ENCODE data around the gene FOXO6.

FOXO6 gene

DNA sequence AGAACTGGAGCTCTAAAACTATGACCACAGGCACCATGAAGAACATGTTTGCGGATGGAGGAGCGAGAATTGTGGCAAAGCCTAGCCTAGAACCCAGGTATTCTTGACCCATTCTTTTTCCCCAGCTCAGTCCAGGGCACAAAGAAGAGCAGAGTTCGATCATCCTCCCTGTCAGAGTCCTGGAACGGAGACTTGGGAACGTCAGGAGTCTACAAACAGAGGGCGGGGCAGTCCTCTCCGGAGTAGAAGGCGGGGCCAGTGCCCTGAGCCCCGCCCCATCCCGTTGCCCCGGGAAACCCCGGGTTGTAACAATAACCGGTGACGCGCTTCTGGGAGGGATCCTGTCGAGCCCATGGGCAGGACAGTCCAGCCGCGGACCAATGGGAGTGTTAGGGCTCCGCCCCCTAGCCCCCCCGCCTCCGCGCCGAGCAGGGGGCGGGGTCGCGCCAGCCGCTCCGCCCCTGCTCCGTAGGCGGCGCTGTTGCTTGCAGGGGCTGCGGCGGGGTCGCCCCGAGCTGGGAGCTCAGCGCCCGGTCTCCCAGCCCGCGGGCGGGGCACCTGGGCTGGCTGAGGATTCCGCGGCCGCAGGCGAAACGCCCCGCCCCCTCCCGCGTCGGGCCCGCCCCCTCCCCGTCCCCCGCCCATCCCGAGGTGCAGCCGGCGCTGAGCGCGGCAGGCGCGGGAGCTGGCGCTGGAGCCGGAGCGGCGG is at the start of gene FOXO6:
Gene FOXO6 (plus strand): TSS at position 649 of the 709 bp plus-strand sequence.
- DNase-seq (ENCODE audit: low read depth) = peak; percentile 93

DNA sequence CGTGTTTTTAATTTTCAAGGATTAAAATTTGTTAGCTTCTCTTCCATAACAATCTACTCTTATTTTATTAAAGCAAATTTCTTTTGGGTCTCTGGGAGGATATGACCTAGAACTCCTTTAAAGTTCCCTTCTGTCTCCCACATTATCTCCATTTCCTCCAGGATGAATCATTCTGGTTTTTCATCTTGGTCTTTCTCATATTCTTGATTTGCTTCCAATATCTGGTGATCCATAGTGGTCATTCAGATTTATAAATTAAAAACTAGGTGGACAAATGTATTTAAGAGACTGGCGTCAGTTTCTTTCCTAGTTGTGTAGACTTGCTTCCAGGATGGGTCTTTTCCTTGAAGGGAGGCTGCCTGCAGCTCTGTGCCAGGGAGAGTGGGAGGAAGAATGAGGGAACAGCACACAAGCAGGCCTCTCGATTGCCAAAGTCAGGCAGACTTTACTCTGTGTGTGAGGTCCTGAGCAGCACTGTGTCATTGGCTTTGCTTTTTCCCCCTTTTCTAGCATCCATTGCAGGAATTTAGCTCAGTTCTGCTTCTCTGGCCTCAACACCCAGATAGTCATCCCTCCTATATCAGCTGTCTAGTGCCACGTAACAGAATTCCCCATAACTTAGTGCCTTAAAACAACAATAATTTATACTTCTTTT is 48.1 kb upstream of the FOXO6 start:
- no peak for DNase-seq (ENCODE audit: low read depth)

DNA sequence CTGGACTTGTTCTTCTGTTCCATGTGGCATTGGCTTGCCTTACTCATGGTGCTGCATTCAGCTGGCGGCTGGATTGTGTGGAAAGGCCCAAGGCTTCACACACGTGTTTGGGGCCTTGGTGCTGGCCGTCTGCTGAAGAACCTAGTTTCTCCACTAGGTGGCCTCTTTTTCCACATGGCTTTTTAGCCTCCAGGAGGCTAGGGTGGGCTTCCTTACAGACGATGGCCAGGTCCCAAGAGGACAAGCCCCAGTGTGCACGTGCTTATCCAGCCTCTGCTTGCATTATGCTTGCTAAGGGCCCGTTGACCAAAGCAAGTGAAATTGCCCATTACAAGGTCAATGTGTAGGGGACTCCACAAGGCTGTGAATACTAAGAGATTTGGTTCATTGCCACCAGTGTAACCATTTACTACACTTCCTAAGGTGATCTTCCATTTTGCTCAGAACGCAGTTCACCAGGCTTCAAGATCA is 47.5 kb upstream of the FOXO6 start:
- peak; percentile 14 for DNase-seq (ENCODE audit: low read depth)

DNA sequence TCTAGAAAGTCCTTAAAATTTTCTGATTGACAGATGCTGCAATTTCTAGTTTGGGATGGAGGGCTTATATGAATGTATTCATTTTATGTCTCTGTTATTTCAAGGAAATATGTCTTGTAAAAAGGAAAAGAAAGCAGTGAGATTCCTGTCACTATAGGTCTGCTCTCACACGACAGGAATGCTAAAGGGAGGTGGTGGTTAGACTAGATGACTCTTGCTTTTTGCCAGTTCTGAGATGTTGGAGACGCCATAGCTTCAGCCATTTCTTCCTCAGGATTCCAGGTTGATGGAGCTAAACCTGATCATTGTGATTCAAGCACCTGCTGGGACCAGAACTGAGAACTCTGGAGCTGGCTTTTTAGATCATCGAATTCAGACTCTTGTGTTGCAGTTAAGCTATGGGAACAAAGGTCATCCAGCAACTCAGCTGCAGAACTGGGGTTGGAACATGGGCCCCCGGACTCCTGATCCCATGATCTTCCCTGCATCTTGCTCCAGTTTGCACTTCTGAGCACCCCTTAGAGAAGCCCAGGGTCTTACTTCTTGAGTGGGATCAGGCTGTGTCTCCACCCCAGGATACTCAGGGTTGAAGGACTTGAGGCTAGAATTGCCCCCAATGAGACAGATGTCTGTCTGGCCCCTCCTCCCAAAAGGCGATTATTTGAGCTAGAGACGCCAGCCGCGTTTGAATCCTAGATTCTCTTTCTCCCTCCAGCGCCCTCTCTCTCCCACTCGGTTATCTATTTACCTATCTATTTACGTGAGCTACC is 46.7 kb upstream of the FOXO6 start:
- no peak for DNase-seq (ENCODE audit: low read depth)

DNA sequence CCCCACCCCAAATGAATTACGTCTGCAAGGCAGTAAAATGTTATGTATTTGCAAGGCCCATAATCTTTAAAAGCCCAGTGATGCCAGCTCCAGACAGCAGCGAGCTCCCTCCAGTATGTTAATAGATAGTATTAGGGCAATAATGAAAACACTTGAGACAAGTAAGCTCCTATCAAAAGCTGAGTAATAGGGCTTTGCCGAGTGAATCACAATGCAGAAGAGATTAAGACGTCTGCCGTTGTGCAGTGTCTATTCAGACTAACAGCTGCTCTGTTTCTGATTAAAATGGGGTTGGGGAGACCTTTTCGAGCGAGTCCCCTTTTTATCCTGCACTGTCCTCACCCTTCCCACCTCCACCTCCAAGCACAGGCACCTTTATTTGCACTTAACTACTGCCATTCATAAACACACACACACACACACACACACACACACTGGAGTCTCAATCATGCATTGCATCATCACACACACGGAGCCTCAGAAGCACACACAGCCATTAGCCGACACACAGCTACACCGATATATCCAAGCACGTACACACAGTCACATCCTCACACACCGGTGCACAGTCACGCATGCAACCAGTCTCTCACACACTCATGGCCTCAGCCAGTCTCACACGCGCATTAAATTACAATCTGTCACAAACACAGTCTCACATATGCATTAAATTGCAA is 46.0 kb upstream of the FOXO6 start:
- DNase-seq (ENCODE audit: low read depth) = no peak

DNA sequence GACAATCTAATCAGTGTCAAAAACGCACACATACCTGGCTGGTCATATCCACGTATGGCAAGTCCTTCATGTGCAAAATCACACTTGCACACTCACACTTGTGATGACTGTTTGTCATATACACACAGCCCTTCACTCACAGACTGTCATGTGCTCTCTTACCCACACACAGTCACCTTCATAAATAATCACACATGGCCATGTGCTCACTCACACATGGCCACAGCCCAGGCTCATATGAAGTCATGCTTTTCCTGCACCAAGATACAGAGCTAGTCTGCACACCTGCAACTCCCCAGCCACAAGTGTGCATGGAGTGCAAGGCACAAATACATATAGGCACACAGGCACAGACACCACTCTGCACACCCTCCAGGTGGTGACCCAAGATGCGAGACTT is 45.4 kb upstream of the FOXO6 start:
- no peak for DNase-seq (ENCODE audit: low read depth)

DNA sequence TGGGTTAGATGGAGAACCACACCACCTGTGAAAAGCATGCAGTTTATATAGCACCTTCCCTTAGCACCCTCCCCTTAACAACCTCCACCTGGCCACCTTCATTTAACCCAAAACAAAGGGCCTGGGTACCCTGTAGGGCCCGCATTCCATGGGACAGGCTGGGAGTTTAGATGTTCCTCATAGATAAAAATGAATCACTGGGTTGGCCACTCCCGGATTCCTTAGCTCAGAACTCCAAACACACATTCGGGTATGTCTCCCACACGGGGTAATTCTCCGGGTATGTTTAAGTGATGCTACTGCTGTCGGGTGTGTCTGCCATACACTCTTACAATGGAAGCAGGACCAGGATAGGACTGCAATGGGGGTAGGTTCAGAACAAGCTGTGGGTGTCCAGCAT is 43.9 kb upstream of the FOXO6 start:
- no peak for DNase-seq (ENCODE audit: low read depth)

DNA sequence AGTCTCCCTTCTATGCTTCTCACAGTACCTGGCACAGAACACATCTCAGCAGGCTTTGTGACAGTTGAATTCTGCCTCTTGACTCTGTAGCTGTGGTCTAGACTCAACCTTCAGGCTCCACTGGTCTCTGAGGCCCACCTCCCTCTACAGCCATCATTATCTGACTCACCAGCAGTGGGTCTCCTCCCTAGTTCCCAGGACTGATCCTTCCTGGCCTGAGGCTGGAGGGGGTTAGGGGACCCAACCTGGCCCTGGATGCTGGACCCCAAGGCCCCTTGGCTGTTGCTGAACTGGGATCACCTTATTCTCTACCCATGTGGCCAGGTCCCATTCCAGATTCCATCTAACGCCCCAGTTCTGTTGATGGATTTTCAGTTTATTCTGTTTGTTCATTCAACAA is 43.1 kb upstream of the FOXO6 start:
- DNase-seq (ENCODE audit: low read depth) = no peak

DNA sequence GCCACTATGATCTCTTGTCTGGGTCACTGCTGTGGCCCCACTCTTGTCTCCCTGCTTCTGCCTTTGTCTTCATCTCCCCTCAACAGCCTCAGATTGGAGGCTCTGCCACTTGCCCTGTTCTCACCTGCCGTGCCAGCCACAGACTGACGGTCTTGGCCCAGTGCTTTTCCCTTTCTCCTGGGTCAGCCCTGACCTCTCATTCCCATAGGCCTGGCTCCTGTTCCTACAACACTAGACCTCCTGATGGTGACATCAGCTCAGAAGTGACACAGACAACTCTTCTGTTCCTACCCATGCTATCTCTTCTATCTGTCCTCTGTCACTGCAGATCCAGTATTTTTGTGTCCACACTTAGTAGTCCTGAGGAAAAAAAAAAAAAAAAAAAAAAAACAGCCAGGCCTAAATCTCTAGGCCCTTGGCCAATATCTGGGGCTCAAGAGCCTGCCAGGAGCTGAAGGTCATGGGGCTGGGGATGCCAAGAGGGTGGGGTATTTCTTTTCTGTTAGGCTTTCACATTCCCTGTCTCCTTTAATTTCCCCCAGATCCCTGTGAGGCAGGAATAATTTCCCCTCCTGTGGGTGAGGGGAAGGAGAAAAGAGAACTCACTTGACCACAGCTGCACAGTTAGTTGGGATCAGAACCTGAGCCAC is 42.0 kb upstream of the FOXO6 start:
- DNase-seq (ENCODE audit: low read depth) = no peak

DNA sequence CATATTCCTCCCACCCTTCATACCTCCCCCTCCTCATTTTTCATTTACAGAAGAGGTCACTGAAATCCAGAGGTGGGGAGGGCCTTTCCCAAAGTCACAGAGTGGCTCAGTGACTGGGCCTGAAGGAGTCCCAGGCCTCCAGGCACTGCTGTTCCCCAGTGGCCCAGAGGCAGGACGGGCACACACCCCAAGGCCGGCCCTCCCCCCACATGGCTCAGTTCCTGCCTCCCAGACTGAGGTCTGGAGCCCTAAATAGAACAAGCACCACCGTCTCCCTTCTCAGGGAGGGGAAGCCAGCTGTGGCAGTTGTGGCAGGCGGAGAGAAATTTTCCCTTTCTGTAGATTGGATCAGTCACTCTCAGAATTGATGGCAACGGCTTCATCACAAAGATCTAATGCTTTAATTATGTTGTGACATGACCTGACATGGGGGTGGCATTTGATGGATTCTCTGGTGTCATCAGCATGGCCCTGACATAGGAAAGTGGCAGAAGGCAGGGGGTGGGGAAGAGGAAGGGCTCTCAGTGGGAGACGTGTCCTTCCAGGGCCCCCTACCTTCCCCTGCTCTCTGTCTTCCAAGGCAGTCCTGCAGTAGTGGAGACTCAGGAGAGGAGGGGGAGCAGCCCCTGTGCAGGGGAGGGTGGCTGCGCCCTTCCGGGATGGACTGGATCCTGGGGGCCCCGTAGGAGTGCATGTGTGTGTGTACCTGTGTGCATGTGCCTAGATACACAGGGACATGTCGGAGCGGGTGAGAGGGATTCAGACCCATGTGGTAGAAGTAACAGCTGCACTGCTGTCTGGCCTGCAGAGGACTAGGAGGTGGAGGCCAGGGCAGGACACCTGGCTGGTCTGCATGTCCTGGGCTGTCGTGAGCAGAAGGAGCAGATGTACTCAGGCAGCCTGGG is 41.2 kb upstream of the FOXO6 start:
- DNase-seq (ENCODE audit: low read depth) = no peak

DNA sequence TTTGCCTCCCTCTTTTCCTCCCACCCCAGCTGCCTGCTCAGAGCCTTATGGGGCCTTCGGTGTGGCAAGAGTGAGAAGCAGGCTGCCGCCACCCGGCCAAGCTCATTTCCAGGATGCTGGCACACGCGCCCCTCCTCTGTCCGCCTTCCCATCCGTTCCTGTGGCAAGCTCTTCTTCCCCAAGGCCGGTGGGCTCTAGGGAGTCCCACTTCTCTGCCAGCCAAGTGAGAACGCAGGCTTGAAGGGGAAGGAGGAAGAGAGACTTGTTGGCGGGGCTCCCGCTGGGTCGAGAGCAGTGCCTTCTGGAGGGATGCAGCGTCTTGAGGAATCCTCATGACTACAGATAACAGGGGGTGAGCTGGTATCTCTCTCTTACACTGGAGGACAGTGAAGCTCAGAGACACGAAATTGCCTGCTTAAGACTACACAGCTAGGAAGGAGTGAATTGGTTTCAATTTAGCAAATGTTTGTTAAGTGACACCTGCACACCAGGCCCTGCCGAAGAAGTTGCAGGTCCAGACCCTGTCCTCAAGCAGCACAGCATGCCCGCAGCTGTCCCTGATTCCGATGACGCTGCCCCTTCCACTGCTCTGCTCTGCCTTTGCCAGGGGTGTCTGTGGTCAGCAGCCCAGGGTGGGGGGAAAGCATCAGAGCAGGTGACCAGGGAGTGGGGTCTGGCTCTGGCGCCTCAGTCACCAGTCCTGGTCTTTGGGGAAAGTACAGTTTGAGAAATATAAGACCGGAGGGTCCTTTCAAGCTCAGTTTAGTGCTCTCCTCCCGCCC is 40.1 kb upstream of the FOXO6 start:
- no peak for DNase-seq (ENCODE audit: low read depth)

DNA sequence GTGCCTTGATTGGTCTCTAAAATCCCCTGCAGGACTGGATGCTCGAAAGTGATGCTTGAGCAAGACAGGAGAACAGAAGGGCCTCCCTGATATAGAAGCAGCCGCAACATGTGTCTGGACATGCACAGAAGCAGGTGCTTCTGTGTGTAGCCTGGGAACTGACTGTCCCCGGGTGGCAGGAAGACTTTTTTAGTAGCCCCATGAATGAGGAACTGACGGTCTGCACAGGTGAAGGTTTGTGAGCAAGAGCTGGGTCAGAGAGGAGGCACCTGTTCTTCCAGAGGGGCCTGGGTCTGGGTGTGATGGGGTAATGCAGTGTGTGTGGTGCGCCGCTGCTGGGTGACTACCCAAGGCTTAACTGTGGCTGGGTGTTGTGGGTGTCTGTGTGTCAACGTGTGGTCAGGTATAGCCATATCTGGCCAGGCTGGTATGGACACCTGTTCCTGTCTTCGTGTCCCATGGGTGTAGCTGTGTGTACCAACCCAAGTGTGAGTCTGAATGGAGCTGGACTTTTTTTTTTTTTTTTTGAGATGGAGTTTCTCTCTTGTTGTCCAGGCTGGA is 39.1 kb upstream of the FOXO6 start:
- DNase-seq (ENCODE audit: low read depth) = no peak

DNA sequence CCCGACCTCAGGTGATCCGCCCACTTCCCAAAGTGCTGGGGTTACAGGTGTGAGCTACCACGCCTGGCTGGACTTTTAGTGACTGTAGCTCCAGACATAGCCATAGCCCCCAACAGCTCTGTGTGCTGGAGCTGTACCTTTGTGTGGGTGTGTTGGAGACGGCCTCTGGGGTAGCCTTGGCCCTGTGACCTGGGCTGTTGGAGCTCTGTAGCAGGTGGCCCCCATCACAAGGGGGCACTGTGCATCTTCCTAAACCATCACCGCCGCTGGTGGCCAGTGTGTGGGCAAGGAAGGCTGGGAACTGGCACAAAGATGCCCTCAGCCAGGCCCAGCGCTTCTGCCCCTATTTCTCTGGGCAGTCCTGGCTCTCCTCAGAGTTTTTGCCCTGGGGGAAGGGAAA is 38.4 kb upstream of the FOXO6 start:
- no peak for DNase-seq (ENCODE audit: low read depth)

DNA sequence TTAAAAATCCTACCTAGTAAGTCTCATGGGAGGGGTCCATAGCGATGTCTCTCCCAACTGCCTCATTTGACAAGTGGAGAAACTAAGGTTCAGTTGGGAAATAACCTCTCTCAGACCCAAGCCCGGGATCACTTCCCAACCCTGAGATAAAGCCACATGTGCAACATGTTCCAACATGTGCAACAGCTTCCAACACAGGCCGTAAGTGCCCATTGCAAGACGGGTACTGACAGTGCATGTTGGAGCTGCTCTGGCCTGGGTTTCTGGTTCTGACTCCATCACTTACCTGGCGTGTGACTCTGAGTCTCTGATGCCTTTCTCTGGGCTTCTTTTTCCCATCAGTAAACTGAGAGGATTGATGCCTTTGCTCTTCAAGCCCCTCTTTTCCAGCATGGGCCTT is 38.0 kb upstream of the FOXO6 start:
- DNase-seq (ENCODE audit: low read depth) = no peak

DNA sequence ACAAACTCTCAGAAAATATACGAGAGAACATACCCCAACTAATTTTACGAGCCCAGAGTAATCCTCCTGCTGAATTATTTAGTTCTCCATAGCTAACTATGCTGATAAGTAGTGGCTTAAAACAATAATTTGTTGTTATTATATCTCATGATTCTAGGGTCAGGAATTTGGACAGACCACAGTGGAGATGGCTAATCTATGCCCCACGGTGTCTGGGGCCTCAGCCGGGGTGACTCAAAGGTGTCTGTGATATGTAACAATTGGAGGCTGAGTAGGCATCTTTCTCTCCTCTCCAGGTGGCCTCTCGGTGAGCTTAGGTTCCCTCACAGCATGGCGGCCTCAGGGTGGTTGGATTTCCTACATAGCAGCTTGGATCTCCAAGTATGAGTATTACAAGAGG is 35.4 kb upstream of the FOXO6 start:
- no peak for DNase-seq (ENCODE audit: low read depth)

DNA sequence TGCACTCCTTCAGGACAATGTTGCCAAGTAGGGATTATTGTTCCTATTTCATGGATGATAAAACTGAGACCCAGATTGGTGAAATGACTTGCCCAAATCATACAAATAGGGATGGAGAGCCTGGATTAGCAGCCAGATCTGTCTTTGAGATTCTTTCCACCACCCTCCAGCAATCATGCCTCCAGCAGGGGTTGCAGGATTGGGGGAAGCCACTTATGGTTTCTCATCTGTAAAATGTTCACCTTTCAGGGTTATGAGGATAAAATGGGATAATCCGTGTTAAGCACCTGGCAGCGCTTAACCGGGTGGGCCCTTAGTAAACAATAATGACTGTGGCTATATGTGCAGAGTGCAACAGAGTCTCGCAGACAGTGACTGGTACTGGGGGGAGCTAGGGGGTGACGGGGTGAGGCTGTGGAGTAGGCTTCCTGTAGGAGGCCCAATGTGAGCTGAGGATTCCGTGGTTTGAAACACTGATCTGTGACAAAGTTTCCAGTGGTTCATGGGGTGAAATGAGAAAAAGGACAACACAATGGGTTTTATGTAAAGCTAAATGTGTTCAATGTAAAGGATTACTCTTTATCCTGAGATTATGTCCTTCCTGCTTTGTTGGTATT is 33.7 kb upstream of the FOXO6 start:
- DNase-seq (ENCODE audit: low read depth) = no peak

DNA sequence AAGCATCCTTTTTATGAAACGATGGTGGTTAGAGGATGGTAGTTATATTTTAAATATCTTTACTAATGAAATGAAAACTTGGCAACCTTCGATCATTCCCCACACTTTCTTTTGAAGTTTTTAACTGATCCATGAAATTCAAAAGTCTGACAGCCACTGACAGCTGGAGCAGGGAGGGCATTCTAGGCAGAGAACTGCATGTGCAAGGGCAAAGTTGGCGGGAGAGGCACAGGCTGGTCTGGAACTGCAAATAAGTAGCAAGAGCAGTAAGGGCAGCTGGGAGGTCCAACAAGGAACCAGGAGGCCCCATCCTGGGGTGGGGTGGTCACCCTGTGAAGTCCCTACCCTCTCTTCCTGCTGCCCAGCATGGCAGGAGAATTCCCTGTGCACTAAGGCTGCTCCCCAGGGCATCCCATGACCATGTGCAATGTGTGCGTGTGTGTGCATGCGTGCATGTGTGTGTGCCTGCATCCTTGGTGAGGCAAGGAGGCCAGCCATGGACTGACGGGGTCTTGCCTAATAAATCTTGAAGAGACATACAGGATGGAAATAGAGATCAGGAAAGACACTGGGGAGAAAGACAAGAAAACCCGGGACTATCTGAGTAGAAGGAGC is 33.1 kb upstream of the FOXO6 start:
- no peak for DNase-seq (ENCODE audit: low read depth)

DNA sequence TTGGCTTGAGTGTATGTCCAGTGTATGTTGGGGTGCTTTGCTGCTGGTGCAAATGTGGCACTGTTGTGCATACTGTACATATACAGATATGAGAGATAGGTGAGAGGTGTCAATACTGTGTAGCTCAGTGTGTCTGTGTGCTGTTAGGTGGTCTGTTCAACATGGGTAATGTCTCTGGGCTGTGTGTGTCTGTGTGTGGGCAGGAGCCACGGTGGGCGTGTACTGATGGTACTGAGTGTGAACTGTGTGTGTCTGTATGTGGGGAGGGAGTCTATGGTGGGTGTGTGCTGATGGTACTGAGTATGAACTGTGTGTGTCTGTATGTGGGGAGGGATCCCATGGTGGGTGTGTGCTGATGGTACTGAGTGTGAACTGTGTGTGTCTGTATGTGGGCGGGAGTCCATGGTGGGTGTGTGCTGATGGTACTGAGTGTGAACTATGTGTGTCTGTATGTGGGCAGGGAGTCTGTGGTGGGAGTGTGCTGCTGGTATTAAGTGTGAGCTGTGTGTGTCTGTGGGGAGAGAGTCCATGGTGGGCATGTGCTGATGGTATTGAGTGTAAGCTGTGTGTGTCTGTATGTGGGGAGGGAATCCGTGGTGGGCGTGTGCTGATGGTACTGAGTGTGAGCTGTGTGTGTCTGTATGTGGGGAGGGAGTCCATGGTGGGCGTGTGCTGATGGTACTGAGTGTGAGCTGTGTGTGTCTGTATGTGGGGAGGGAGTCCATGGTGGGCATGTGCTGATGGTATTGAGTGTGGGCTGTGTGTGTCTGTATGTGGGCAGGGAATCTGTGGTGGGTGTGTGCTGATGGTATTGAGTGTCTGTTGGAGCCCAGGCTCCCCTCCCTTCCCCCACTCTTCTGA is 32.2 kb upstream of the FOXO6 start:
- DNase-seq (ENCODE audit: low read depth) = no peak
